ENCODE results near the gene CCND1. TPM values are rescaled to one million over a fixed set of nuclear protein-coding genes. Genes with fewer than 3 reads are reported as not detected.
"Not testable (repeated sequence)": the region's sequence is repeated elsewhere in the genome, so short reads cannot be mapped to it uniquely, and the experiment has no call there.

Gene CCND1
- total RNA-seq, 1 experiment from 2014 or later, result 2,517 TPM

- Histone ChIP-seq H3K4me3 (ENCODE audit: low read depth, low read length, poor library complexity, severe bottlenecking) (peak overlapping the region; percentile 20), H3K9me3 (ENCODE audit: low read depth, low read length, poor library complexity, severe bottlenecking) (no peaks in the 10 kb centered on the region), H3K4me1 (ENCODE audit: insufficient read depth, low read length, poor library complexity, severe bottlenecking) (no peaks in the 10 kb centered on the region), H3K36me3 (ENCODE audit: insufficient read depth, low read length, poor library complexity, severe bottlenecking) (no peaks in the 10 kb centered on the region), H3K27me3 (replicated peaks; ENCODE audit: insufficient read depth, low read depth, low read length, poor library complexity) (no peaks in the 10 kb centered on the region), H3K27ac (ENCODE audit: low read depth, low read length, poor library complexity, severe bottlenecking) (no peak overlapping the region)
- ChIA-PET CTCF (interaction anchor here (0.6 to 2.4 kb wide), 5 partner anchors 27 to 675 kb away, joined by 3 to 24 read pairs (median 3); no protein-coding TSS in a partner anchor), POLR2A (ENCODE audit: low non-redundant PET) (no interaction called here)
- intact Hi-C loops (cut with micrococcal nuclease; ENCODE audit: unreplicated experiment), result loop anchor here (5.0 kb wide), 1 partner anchor 512 kb away; no protein-coding TSS in a partner anchor
- no peak for DNase-seq (ENCODE audit: low spot score)
- TF ChIP-seq EZH2 (IDR thresholded peaks at IDR 0.05; ENCODE audit: borderline replicate concordance, low read depth, low read length, poor library complexity, severe bottlenecking), result no peak
- TF ChIP-seq, protein P1, sequence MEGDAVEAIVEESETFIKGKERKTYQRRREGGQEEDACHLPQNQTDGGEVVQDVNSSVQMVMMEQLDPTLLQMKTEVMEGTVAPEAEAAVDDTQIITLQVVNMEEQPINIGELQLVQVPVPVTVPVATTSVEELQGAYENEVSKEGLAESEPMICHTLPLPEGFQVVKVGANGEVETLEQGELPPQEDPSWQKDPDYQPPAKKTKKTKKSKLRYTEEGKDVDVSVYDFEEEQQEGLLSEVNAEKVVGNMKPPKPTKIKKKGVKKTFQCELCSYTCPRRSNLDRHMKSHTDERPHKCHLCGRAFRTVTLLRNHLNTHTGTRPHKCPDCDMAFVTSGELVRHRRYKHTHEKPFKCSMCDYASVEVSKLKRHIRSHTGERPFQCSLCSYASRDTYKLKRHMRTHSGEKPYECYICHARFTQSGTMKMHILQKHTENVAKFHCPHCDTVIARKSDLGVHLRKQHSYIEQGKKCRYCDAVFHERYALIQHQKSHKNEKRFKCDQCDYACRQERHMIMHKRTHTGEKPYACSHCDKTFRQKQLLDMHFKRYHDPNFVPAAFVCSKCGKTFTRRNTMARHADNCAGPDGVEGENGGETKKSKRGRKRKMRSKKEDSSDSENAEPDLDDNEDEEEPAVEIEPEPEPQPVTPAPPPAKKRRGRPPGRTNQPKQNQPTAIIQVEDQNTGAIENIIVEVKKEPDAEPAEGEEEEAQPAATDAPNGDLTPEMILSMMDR (conservative IDR thresholded peaks at IDR 0.05; ENCODE audit: low read depth, low read length), result no peak
- BruUV-seq (replicated peaks), result no TSS peak
These were observed 44.4 kb downstream of the CCND1 start for GRCh38 chr11:69685348-69685747.

- no peaks in the 10 kb centered on the region for H3K9me3 ChIP-seq (ENCODE audit: low read depth, low read length, poor library complexity, severe bottlenecking)
- DNase-seq (ENCODE audit: low spot score), result no peak
- ChIA-PET POLR2A (ENCODE audit: low non-redundant PET) (no interaction called here), CTCF (no interaction called here)
- intact Hi-C loops (cut with micrococcal nuclease; ENCODE audit: unreplicated experiment), result loop anchor here (1.0 to 5.0 kb wide), 3 partner anchors 202 to 511 kb away; no protein-coding TSS in a partner anchor
- H3K36me3 ChIP-seq (ENCODE audit: insufficient read depth, low read length, poor library complexity, severe bottlenecking), result no peaks in the 10 kb centered on the region
- TF ChIP-seq, protein P1 (conservative IDR thresholded peaks at IDR 0.05; ENCODE audit: low read depth, low read length), result no peak
- no peak for TF ChIP-seq EZH2 (IDR thresholded peaks at IDR 0.05; ENCODE audit: borderline replicate concordance, low read depth, low read length, poor library complexity, severe bottlenecking)
- H3K4me1 ChIP-seq (ENCODE audit: insufficient read depth, low read length, poor library complexity, severe bottlenecking), result no peaks in the 10 kb centered on the region
- no TSS peak for BruUV-seq (replicated peaks)
- H3K27ac ChIP-seq (ENCODE audit: low read depth, low read length, poor library complexity, severe bottlenecking), result no peak overlapping the region
- no peak overlapping the region for H3K4me3 ChIP-seq (ENCODE audit: low read depth, low read length, poor library complexity, severe bottlenecking)
- H3K27me3 ChIP-seq (replicated peaks; ENCODE audit: insufficient read depth, low read depth, low read length, poor library complexity), result no peaks in the 10 kb centered on the region
These were observed 45.5 kb downstream of the CCND1 start for GRCh38 chr11:69686452-69686851.

DNA sequence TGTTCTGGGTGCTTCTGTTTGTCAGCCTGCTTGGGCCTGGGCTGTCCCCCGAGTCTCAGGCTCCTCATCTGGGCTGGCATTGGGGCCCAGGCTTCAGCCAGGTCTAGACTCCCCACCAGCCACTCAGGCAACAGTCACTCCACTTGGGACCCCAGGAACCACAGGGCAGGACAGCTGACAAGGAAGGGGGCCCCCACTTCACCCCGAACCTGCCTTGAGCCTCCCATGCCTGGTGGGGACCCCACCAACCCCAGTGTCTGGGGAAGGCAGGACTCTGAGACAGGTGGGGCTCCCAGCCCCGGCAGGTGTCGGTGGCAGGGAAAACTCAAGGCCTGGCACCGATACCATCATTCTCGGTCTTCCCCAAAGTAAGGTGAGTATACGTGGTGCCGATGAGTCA, 45.9 kb downstream of the CCND1 start:
- no peaks in the 10 kb centered on the region for H3K36me3 ChIP-seq (ENCODE audit: insufficient read depth, low read length, poor library complexity, severe bottlenecking)
- BruUV-seq (replicated peaks), result no TSS peak
- DNase-seq (ENCODE audit: low spot score), result no peak
- H3K4me1 ChIP-seq (ENCODE audit: insufficient read depth, low read length, poor library complexity, severe bottlenecking), result no peaks in the 10 kb centered on the region
- TF ChIP-seq, protein P1 (conservative IDR thresholded peaks at IDR 0.05; ENCODE audit: low read depth, low read length), result no peak
- TF ChIP-seq EZH2 (IDR thresholded peaks at IDR 0.05; ENCODE audit: borderline replicate concordance, low read depth, low read length, poor library complexity, severe bottlenecking), result no peak
- H3K4me3 ChIP-seq (ENCODE audit: low read depth, low read length, poor library complexity, severe bottlenecking), result no peak overlapping the region
- ChIA-PET POLR2A (ENCODE audit: low non-redundant PET) (no interaction called here), CTCF (no interaction called here)
- intact Hi-C loops (cut with micrococcal nuclease; ENCODE audit: unreplicated experiment), result loop anchor here (1.0 to 5.0 kb wide), 3 partner anchors 202 to 510 kb away; no protein-coding TSS in a partner anchor
- H3K27ac ChIP-seq (ENCODE audit: low read depth, low read length, poor library complexity, severe bottlenecking), result no peak overlapping the region
- no peaks in the 10 kb centered on the region for H3K9me3 ChIP-seq (ENCODE audit: low read depth, low read length, poor library complexity, severe bottlenecking)
- H3K27me3 ChIP-seq (replicated peaks; ENCODE audit: insufficient read depth, low read depth, low read length, poor library complexity), result no peaks in the 10 kb centered on the region

GRCh38 chr11:69687969-69688771, 47.2 kb downstream of the CCND1 start:
- H3K4me1 ChIP-seq (ENCODE audit: insufficient read depth, low read length, poor library complexity, severe bottlenecking); H3K27ac ChIP-seq (ENCODE audit: low read depth, low read length, poor library complexity, severe bottlenecking); POLR2A ChIA-PET (ENCODE audit: low non-redundant PET); H3K27me3 ChIP-seq (replicated peaks; ENCODE audit: insufficient read depth, low read depth, low read length, poor library complexity); DNase-seq (ENCODE audit: low spot score); CTCF ChIA-PET; BruUV-seq (replicated peaks); H3K9me3 ChIP-seq (ENCODE audit: low read depth, low read length, poor library complexity, severe bottlenecking); H3K36me3 ChIP-seq (ENCODE audit: insufficient read depth, low read length, poor library complexity, severe bottlenecking); H3K4me3 ChIP-seq (ENCODE audit: low read depth, low read length, poor library complexity, severe bottlenecking): not testable (repeated sequence)
- intact Hi-C loops (cut with micrococcal nuclease; ENCODE audit: unreplicated experiment), result loop anchor here (2.0 to 5.0 kb wide), 2 partner anchors 201 to 509 kb away; no protein-coding TSS in a partner anchor

All from A673 (cell line).